Neuron (in vitro differentiated cells): ENCODE measurements around the gene TMEM131.

Experiments
- H2AFZ ChIP-seq: one replicate; pipeline ENCODE4 v1.6.1; 2013; ENCODE audit warnings: low read depth, mild to moderate bottlenecking, inconsistent platforms, low read length, moderate library complexity
- H3K27me3 ChIP-seq: one replicate; pipeline ENCODE4 v1.6.1; 2013; ENCODE audit warnings: low read length; ENCODE audit not compliant: insufficient read depth
- H3K36me3 ChIP-seq: one replicate; pipeline ENCODE4 v1.6.1; 2013; ENCODE audit warnings: low read length; ENCODE audit not compliant: insufficient read depth
- H3K4me1 ChIP-seq: one replicate; pipeline ENCODE4 v1.6.1; 2013; ENCODE audit warnings: low read length; ENCODE audit not compliant: insufficient read depth
- H3K4me3 ChIP-seq: 2 replicates; pipeline ENCODE4 v1.5.1; 2013; ENCODE audit warnings: mild to moderate bottlenecking, low read length, moderate library complexity
- H3K9me3 ChIP-seq: one replicate; pipeline ENCODE4 v1.6.1; 2013; ENCODE audit warnings: low read length

The TMEM131 gene

GRCh38 chr2:97994476-97994875, 1.3 kb downstream of the TMEM131 start:
- H3K27me3 ChIP-seq, result no peaks in the 10 kb centered on the region
- H3K36me3 ChIP-seq, result no peaks in the 10 kb centered on the region
- H3K9me3 ChIP-seq, result no peaks in the 10 kb centered on the region
- H3K4me3 ChIP-seq, result peak overlapping the region; percentile 81
- no peak overlapping the region for H2AFZ ChIP-seq
- H3K4me1 ChIP-seq, result peaks cover 19% of the 10 kb centered on the region

- H3K36me3 ChIP-seq, result no peaks in the 10 kb centered on the region
- no peaks in the 10 kb centered on the region for H3K9me3 ChIP-seq
- H3K27me3 ChIP-seq, result no peaks in the 10 kb centered on the region
- no peak overlapping the region for H2AFZ ChIP-seq
- peaks cover 18% of the 10 kb centered on the region for H3K4me1 ChIP-seq
- H3K4me3 ChIP-seq, result peak overlapping the region; percentile 81
These were observed 1.8 kb downstream of the TMEM131 start for GRCh38 chr2:97993926-97994325.

DNA sequence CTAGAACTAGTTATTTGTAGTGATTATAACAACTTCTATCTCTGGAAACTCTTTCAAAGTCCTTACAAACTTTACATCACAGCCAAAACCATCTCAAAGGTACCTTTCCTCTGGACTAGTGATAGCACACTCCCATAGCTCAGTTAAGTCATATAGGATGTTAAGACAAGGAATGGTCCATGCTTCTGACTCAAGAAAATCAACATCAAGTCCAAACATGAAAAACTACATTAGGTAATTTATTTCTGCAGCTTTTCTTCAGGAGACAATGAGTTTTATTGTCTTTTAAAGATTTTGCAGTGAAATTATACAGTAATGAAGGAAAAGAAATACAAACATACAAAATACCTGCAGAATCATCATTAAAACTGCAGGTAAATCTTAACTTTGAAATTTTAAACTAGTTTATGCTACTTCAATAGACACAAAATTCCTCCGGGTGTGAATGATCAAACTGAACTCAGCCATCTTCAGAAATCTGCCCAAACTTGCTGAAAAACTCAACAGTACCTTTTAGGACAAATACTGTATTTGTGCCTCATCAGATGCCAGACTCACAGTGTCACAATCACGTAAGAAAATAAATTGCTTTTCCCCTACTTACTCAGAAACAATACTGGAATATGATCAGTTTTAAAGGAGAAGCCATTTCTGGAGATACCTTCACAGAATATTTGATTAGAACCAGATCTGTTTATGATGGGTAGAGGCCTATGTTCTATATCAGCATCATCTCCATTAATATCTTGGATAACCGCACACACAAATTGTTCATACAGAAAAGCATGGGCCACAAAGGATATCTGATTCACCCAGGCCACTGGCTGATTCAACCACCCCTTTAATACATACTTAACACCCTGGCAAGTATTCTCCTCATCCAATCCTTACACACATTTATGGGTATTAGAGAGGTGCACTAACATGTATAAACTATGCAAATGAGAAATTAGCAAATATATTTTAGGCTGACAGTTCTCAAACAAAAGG, 2.6 kb downstream of the TMEM131 start:
- no peaks in the 10 kb centered on the region for H3K27me3 ChIP-seq
- H3K4me3 ChIP-seq, result peak overlapping the region; percentile 81
- peaks cover 5% of the 10 kb centered on the region for H3K9me3 ChIP-seq
- H3K4me1 ChIP-seq, result peaks cover 18% of the 10 kb centered on the region
- H2AFZ ChIP-seq, result no peak overlapping the region
- no peaks in the 10 kb centered on the region for H3K36me3 ChIP-seq

DNA sequence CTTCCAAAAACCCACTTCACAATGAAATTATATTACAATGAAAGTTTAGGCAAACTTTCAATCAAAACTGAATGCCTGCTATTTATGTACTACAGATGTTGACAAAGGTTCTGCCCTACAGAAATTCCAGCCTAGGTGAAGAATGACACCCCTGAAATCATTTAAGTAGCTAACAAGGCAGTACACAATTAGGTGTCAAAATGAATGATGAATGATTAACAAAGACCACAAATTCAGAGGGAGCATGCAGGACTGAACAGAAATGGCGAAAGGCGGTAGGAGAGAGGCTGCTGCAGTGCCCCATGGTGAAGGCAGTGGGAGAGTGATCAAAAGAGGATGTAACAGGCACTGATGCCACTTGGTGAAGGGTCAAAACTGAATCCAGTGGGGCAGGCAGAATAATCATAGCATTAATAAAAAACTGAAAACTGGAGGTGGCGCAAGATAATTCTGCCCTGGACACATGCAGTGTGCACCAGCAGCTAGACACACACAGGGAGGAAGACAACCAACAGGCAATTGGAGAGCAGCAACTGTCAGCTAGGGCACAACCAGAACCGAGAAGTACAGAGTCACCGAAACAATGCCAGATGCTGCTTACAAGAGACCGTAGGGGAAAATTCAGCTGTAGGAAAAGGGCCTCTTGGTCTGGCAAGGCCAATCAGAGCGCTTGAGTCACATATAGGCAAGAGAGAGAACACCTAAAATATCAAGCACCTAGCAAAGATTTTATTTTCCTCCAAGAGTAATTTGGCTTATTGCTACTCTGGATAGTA, 4.5 kb downstream of the TMEM131 start:
- peaks cover 18% of the 10 kb centered on the region for H3K4me1 ChIP-seq
- no peak overlapping the region for H2AFZ ChIP-seq
- peaks cover 5% of the 10 kb centered on the region for H3K9me3 ChIP-seq
- no peaks in the 10 kb centered on the region for H3K36me3 ChIP-seq
- no peaks in the 10 kb centered on the region for H3K27me3 ChIP-seq
- H3K4me3 ChIP-seq, result no peak overlapping the region

DNA sequence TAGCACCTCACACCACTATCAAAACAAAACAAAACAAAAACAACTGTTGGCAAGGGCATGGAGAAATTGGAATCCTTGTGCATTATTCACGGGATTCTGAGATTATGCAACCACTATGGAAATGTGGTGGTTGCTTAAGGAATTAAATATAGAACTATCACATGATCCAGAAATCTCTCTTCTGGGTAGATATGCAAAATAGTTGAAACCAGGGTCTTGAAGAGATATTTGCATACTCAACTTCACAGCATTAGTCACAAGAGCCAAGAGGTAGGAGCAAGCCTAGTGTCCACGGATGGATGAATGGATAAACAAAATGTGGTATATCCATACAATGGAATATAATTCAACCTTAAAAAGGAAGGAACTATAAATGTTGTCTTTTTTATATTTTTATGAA, 7.0 kb downstream of the TMEM131 start:
- Histone ChIP-seq H3K27me3 (no peaks in the 10 kb centered on the region), H3K4me3 (no peak overlapping the region), H2AFZ (no peak overlapping the region), H3K36me3 (no peaks in the 10 kb centered on the region), H3K4me1 (peaks cover 10% of the 10 kb centered on the region), H3K9me3 (peaks cover 5% of the 10 kb centered on the region)

GRCh38 chr2:97985998-97986397, 9.8 kb downstream of the TMEM131 start:
- Histone ChIP-seq H3K4me1 (no peaks in the 10 kb centered on the region), H3K27me3 (no peaks in the 10 kb centered on the region), H2AFZ (no peak overlapping the region), H3K36me3 (no peaks in the 10 kb centered on the region), H3K4me3 (no peak overlapping the region), H3K9me3 (peaks cover 5% of the 10 kb centered on the region)

GRCh38 chr2:97983698-97984097, 12.1 kb downstream of the TMEM131 start:
- no peak overlapping the region for H3K4me3 ChIP-seq
- no peaks in the 10 kb centered on the region for H3K27me3 ChIP-seq
- no peaks in the 10 kb centered on the region for H3K36me3 ChIP-seq
- no peak overlapping the region for H2AFZ ChIP-seq
- peaks cover 12% of the 10 kb centered on the region for H3K9me3 ChIP-seq
- H3K4me1 ChIP-seq, result no peaks in the 10 kb centered on the region

- H3K9me3 ChIP-seq, result peaks cover 11% of the 10 kb centered on the region
- H3K36me3 ChIP-seq, result no peaks in the 10 kb centered on the region
- H3K4me3 ChIP-seq, result no peak overlapping the region
- H3K27me3 ChIP-seq, result no peaks in the 10 kb centered on the region
- H3K4me1 ChIP-seq, result no peaks in the 10 kb centered on the region
- no peak overlapping the region for H2AFZ ChIP-seq
These were observed 12.6 kb downstream of the TMEM131 start for GRCh38 chr2:97983134-97983533.

GRCh38 chr2:97982621-97983020, 13.1 kb downstream of the TMEM131 start:
- Histone ChIP-seq H2AFZ (no peak overlapping the region), H3K4me3 (no peak overlapping the region), H3K9me3 (peaks cover 11% of the 10 kb centered on the region), H3K36me3 (no peaks in the 10 kb centered on the region), H3K27me3 (no peaks in the 10 kb centered on the region), H3K4me1 (no peaks in the 10 kb centered on the region)

GRCh38 chr2:97981961-97982360, 13.8 kb downstream of the TMEM131 start:
- Histone ChIP-seq H3K36me3 (no peaks in the 10 kb centered on the region), H2AFZ (no peak overlapping the region), H3K4me1 (no peaks in the 10 kb centered on the region), H3K27me3 (no peaks in the 10 kb centered on the region), H3K9me3 (peaks cover 11% of the 10 kb centered on the region), H3K4me3 (no peak overlapping the region)

- no peaks in the 10 kb centered on the region for H3K36me3 ChIP-seq
- H3K9me3 ChIP-seq, result peaks cover 12% of the 10 kb centered on the region
- H3K4me3 ChIP-seq, result no peak overlapping the region
- H3K27me3 ChIP-seq, result no peaks in the 10 kb centered on the region
- H2AFZ ChIP-seq, result no peak overlapping the region
- no peaks in the 10 kb centered on the region for H3K4me1 ChIP-seq
These were observed 15.8 kb downstream of the TMEM131 start for GRCh38 chr2:97979904-97980303.

DNA sequence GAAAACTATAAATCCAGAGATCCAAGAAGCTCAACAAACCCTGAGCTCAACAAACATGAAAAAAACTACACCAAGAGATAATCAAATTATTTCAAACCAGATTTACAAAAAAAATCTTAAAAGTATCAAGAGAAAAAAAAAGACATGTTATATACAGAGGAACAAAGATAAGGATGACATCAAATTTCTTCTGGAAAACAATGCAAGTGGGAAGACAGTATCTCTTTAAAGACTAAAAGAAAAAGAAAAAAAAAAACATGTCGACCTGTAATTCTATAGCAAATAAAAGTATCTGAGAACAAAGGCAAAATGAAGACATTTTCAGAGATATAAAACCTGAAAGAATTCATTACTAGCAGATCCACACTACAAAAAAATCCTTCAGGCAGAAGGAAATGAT, 21.3 kb downstream of the TMEM131 start:
- no peaks in the 10 kb centered on the region for H3K27me3 ChIP-seq
- H3K4me1 ChIP-seq, result no peaks in the 10 kb centered on the region
- H3K36me3 ChIP-seq, result no peaks in the 10 kb centered on the region
- no peak overlapping the region for H2AFZ ChIP-seq
- H3K4me3 ChIP-seq, result no peak overlapping the region
- peaks cover 17% of the 10 kb centered on the region for H3K9me3 ChIP-seq
